HepG2 (cell line): Measurements from ENCODE around the gene DCLRE1C. TPM values are rescaled to one million over a fixed set of nuclear protein-coding genes. Genes with fewer than 3 reads are reported as not detected.

ENCODE experiments used
- KDM1A ChIP-seq: IDR thresholded peaks from 2 replicates; pipeline ENCODE4 v1.6.1; 2016; ENCODE audit warnings: missing compliant biosample characterization
- NRL ChIP-seq: sonication (generic); formaldehyde crosslinking; IDR thresholded peaks from 2 replicates; pipeline ENCODE4 v1.5.0; 2020; ENCODE audit warnings: missing genetic modification reagents, mild to moderate bottlenecking, moderate library complexity, borderline replicate concordance
- SKI ChIP-seq: fragments of 450-650 bp; IDR thresholded peaks from one replicate; pipeline ENCODE4 v1.6.1; 2018; ENCODE audit warnings: mild to moderate bottlenecking; ENCODE audit not compliant: partially characterized antibody
- ZBTB7B ChIP-seq: sonication (generic); formaldehyde crosslinking; IDR thresholded peaks from 2 replicates; pipeline ENCODE4 v1.4.0; 2020; ENCODE audit warnings: missing genetic modification reagents
- ZMYM2 ChIP-seq: sonication (generic); formaldehyde crosslinking; IDR thresholded peaks from 2 replicates; pipeline ENCODE4 v1.8.0; 2022; ENCODE audit warnings: mild to moderate bottlenecking, missing genetic modification reagents
- ZNF432 ChIP-seq: sonication (generic); formaldehyde crosslinking; IDR thresholded peaks from 2 replicates; pipeline ENCODE4 v1.5.0; 2020; ENCODE audit warnings: missing genetic modification reagents, mild to moderate bottlenecking, borderline replicate concordance
- ZNF441 ChIP-seq: sonication (generic); formaldehyde crosslinking; IDR thresholded peaks from 2 replicates; pipeline ENCODE4 v1.7.0; 2021; ENCODE audit warnings: missing genetic modification reagents, borderline replicate concordance
- ZNF557 ChIP-seq: sonication (generic); formaldehyde crosslinking; IDR thresholded peaks from 2 replicates; pipeline ENCODE4 v1.4.0; 2020; ENCODE audit warnings: missing genetic modification reagents
- ZNF619 ChIP-seq: sonication (generic); formaldehyde crosslinking; IDR thresholded peaks from 2 replicates; pipeline ENCODE4 v1.4.0; 2020; ENCODE audit warnings: mild to moderate bottlenecking, missing genetic modification reagents
- ZNF670 ChIP-seq: sonication (generic); formaldehyde crosslinking; IDR thresholded peaks from 2 replicates; pipeline ENCODE4 v1.8.0; 2022; ENCODE audit warnings: mild to moderate bottlenecking, missing genetic modification reagents, borderline replicate concordance
- ZNF674 ChIP-seq: sonication (generic); formaldehyde crosslinking; IDR thresholded peaks from 2 replicates; pipeline ENCODE4 v1.5.0; 2020; ENCODE audit warnings: low read depth, mild to moderate bottlenecking, missing genetic modification reagents
- ZNF781 ChIP-seq: sonication (generic); formaldehyde crosslinking; IDR thresholded peaks from 2 replicates; pipeline ENCODE4 v1.5.1; 2020; ENCODE audit warnings: borderline replicate concordance, mild to moderate bottlenecking, missing genetic modification reagents; ENCODE audit errors: not compliant biosample characterization
- ZNF850 ChIP-seq: sonication (generic); formaldehyde crosslinking; conservative IDR thresholded peaks from 2 replicates; pipeline ENCODE4 v1.9.0; 2021; ENCODE audit warnings: mild to moderate bottlenecking, missing genetic modification reagents
- polyA plus RNA-seq, 8 experiments: library from polyadenylated mRNA; depleted of rRNA in 3 of 8; stranded (reverse) in 7 of 8; unstranded in 1 of 8; fragments of >200 nt; fragmentation: Illumina TruSeq in 4 of 8; extraction: Trizol in 4 of 8; gene quantifications; 2 replicates each; pipeline versions ENCODE4 v1.2.1 to v1.2.3, GENCODE V29; 2011 to 2016; ENCODE audit warnings: low read depth in 4 of 8, missing spikeins in 1 of 8, mixed read lengths in 1 of 8; ENCODE audit not compliant: insufficient read depth in 1 of 8
- total RNA-seq, 5 experiments: library from RNA; depleted of rRNA; stranded (reverse); fragments of >200 nt; fragmentation: Illumina TruSeq; extraction: Trizol; gene quantifications; 2 replicates each; pipeline ENCODE4 v1.2.3, GENCODE V29; 2016; ENCODE audit warnings: low read depth in 1 of 5
- TF ChIP-seq, protein P1 (sequence below): sonication (generic); formaldehyde crosslinking; IDR thresholded peaks from 2 replicates; pipeline ENCODE4 v1.5.0; 2020; ENCODE audit warnings: mild to moderate bottlenecking, missing genetic modification reagents, borderline replicate concordance
- TF ChIP-seq, protein P2 (sequence below): sonication (generic); formaldehyde crosslinking; IDR thresholded peaks from 2 replicates; pipeline ENCODE4 v1.5.0; 2020; ENCODE audit warnings: missing genetic modification reagents
- TF ChIP-seq, protein P3 (sequence below): sonication (generic); formaldehyde crosslinking; IDR thresholded peaks from 2 replicates; pipeline ENCODE4 v1.9.0; 2022; ENCODE audit warnings: low read depth, missing genetic modification reagents

The DCLRE1C gene
- total and polyA plus RNA-seq, 2 of the 13 experiments (the other 11 are each of a cell fraction or from before 2014, with no cell fraction given) = 3.0 to 10.3 TPM

DNA sequence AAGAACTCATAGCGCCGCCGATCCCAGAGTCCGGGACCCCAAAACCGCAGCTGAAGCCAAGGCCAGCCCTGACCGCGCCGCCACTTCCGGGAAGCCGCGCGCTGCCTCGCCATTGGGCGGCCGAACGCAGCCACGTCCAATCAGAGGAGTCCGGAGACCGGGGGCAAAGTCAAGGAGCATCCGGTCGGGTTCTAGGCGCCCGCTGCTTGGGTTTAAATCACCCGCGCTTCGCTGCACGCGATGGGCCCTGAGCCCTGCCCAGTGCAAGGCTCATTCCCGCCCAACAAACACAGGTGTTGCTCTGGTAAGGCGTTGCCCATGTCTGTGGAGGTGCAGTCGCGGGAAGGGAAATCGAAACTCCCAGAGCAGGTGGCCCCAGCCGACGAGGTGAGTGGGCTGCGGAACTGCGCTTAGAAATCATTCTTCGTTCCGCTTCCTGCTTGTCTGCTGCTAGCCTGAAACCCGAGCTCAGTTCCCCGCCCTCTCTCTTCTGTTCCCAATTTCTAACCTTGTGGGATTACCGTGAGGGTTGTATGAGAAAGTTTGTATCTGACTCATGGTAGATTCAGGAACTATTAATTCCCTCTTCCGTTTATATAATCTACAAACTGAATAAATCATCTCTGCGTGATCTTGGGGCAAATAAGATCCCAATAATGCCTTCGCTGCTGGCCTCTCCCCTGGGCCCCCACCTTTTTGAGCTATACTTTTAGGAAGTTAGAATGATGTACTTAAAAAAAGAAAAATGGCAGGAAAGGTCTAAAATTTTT lies at the start of gene DCLRE1C (continued):
- TF ChIP-seq, protein P1, sequence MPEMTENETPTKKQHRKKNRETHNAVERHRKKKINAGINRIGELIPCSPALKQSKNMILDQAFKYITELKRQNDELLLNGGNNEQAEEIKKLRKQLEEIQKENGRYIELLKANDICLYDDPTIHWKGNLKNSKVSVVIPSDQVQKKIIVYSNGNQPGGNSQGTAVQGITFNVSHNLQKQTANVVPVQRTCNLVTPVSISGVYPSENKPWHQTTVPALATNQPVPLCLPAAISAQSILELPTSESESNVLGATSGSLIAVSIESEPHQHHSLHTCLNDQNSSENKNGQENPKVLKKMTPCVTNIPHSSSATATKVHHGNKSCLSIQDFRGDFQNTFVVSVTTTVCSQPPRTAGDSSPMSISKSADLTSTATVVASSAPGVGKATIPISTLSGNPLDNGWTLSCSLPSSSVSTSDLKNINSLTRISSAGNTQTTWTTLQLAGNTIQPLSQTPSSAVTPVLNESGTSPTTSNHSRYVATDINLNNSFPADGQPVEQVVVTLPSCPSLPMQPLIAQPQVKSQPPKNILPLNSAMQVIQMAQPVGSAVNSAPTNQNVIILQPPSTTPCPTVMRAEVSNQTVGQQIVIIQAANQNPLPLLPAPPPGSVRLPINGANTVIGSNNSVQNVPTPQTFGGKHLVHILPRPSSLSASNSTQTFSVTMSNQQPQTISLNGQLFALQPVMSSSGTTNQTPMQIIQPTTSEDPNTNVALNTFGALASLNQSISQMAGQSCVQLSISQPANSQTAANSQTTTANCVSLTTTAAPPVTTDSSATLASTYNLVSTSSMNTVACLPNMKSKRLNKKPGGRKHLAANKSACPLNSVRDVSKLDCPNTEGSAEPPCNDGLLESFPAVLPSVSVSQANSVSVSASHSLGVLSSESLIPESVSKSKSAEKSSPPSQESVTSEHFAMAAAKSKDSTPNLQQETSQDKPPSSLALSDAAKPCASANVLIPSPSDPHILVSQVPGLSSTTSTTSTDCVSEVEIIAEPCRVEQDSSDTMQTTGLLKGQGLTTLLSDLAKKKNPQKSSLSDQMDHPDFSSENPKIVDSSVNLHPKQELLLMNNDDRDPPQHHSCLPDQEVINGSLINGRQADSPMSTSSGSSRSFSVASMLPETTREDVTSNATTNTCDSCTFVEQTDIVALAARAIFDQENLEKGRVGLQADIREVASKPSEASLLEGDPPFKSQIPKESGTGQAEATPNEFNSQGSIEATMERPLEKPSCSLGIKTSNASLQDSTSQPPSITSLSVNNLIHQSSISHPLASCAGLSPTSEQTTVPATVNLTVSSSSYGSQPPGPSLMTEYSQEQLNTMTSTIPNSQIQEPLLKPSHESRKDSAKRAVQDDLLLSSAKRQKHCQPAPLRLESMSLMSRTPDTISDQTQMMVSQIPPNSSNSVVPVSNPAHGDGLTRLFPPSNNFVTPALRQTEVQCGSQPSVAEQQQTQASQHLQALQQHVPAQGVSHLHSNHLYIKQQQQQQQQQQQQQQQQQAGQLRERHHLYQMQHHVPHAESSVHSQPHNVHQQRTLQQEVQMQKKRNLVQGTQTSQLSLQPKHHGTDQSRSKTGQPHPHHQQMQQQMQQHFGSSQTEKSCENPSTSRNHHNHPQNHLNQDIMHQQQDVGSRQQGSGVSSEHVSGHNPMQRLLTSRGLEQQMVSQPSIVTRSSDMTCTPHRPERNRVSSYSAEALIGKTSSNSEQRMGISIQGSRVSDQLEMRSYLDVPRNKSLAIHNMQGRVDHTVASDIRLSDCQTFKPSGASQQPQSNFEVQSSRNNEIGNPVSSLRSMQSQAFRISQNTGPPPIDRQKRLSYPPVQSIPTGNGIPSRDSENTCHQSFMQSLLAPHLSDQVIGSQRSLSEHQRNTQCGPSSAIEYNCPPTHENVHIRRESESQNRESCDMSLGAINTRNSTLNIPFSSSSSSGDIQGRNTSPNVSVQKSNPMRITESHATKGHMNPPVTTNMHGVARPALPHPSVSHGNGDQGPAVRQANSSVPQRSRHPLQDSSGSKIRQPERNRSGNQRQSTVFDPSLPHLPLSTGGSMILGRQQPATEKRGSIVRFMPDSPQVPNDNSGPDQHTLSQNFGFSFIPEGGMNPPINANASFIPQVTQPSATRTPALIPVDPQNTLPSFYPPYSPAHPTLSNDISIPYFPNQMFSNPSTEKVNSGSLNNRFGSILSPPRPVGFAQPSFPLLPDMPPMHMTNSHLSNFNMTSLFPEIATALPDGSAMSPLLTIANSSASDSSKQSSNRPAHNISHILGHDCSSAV (CRISPR knock-in tag) = no peak
- TF ChIP-seq ZNF441 (CRISPR knock-in tag) = peak; percentile 92
- TF ChIP-seq ZBTB7B = peak; percentile 63; the same call in 1 of the 2 replicates
- TF ChIP-seq ZNF850 (CRISPR knock-in tag) = no peak
- TF ChIP-seq ZMYM2 (CRISPR knock-in tag) = 0 out of 2 replicates have a peak, but pooled peaks have one; percentile 52
- TF ChIP-seq ZNF674 (CRISPR knock-in tag) = no peak
- peak; percentile 55 for TF ChIP-seq SKI
- TF ChIP-seq KDM1A (CRISPR knock-in tag) = no peak
- 0 out of 2 replicates have a peak, but pooled peaks have one; percentile 71 for TF ChIP-seq ZNF557 (CRISPR knock-in tag)
- TF ChIP-seq, protein P2, sequence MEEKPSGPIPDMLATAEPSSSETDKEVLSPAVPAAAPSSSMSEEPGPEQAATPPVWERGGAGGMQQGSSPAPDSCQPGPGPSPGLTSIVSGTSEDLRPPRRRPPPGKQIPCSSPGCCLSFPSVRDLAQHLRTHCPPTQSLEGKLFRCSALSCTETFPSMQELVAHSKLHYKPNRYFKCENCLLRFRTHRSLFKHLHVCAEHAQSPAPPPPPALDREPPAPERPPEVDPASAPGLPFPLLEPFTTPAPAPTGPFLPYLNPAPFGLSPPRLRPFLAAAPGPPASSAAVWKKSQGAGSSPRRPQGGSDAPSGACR (CRISPR knock-in tag) = no peak
- TF ChIP-seq NRL (CRISPR knock-in tag) = peak; percentile 93; the same call in 1 of the 2 replicates
- TF ChIP-seq ZNF432 (CRISPR knock-in tag) = no peak
- TF ChIP-seq ZNF781 (CRISPR knock-in tag) = peak; percentile 98
- TF ChIP-seq ZNF670 (CRISPR knock-in tag) = peak; percentile 89; the same call in 1 of the 2 replicates
- TF ChIP-seq, protein P3, sequence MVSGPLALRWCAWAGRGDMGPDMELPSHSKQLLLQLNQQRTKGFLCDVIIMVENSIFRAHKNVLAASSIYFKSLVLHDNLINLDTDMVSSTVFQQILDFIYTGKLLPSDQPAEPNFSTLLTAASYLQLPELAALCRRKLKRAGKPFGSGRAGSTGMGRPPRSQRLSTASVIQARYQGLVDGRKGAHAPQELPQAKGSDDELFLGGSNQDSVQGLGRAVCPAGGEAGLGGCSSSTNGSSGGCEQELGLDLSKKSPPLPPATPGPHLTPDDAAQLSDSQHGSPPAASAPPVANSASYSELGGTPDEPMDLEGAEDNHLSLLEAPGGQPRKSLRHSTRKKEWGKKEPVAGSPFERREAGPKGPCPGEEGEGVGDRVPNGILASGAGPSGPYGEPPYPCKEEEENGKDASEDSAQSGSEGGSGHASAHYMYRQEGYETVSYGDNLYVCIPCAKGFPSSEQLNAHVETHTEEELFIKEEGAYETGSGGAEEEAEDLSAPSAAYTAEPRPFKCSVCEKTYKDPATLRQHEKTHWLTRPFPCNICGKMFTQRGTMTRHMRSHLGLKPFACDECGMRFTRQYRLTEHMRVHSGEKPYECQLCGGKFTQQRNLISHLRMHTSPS (CRISPR knock-in tag) = peak; percentile 60; the same call in 1 of the 2 replicates
- peak; percentile 94; the same call in 1 of the 2 replicates for TF ChIP-seq ZNF619
